Muscle of back (tissue), 11 donors: Measurements from ENCODE around the gene SCML1. TPM values are rescaled to one million over a fixed set of nuclear protein-coding genes. Genes with fewer than 3 reads are reported as not detected.
"Not testable (repeated sequence)": the region's sequence is repeated elsewhere in the genome, so short reads cannot be mapped to it uniquely, and the experiment has no call there.

Experiments used
- DNase-seq, 3 donors: peaks; one replicate each; pipeline versions ENCODE4 v3.0.0 to v3.0.0-alpha.2; 2013
- polyA plus RNA-seq, 10 donors: library from polyadenylated mRNA; unstranded; fragments of 120-200 nt; gene quantifications; one replicate each; pipeline ENCODE4 v1.2.1, GENCODE V29; 2013; ENCODE audit not compliant: insufficient read length in 10 of 10

SCML1 gene
- polyA plus RNA-seq, 10 donors: 7.4 to 18.3 (median 12.2) TPM

GRCh38 chrX:17737986-17738713 is 857 bp downstream of the SCML1 start:
- peak in 2 of 3 donors; percentile 30 to 72 for DNase-seq

GRCh38 chrX:17738737-17739535 is 1.6 kb downstream of the SCML1 start:
- peak in 1 of 3 donors; percentile 7 for DNase-seq

GRCh38 chrX:17740137-17741122 is 3.1 kb downstream of the SCML1 start:
- peak in 1 of 3 donors; percentile 4 for DNase-seq

GRCh38 chrX:17741123-17741511 is 3.8 kb downstream of the SCML1 start:
- no peak for DNase-seq

GRCh38 chrX:17743913-17744312 is 6.6 kb downstream of the SCML1 start:
- DNase-seq: no peak

DNA sequence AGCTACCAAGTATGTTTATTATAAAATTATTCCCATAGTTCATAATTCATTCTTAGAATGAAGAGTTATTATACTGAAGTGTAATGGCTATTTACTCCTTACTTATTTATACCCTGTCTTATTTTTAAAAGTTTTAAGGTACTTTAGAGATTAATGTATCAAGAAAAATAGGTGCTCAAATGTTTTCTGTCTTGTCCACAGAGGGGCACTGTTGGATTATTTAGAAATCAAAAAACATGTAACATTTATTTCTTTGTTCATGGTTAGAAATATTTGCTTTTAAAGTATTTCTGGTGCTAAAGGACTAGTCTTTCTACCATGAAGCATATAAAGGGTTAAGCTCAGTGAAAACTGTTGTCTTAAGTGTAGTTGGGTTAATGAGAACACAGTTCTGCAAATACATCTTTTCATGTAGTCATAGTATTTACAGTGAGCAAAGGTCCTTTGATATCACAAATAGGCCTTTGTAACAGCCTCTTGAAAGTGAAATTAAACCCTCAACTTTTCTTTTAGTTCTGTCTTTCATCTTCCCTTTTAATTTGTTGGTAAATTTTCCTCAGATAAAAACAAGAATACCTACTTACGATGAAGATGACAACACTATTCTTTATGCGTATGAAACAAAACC is 7.7 kb downstream of the SCML1 start:
- peak in 1 of 3 donors; percentile 18 for DNase-seq

DNA sequence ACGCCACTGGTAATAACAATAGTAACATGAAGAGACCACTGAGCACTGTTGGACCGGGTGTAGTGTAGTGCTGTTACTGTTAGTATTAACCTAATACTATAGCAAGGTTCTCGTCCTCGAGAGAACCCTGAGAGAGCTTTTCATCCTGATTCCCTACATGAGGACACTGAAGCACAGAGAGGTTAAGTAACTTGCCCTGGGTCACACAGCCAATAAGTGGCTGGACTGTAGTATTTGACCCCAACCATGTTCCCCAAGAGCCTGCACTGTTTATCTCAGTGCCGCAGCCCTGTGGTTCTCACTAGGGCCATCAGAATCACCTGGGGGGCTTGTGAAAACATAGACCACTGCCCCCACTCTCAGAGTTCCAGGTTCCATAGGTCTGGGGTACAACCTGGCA is 10.4 kb downstream of the SCML1 start:
- no peak for DNase-seq

DNA sequence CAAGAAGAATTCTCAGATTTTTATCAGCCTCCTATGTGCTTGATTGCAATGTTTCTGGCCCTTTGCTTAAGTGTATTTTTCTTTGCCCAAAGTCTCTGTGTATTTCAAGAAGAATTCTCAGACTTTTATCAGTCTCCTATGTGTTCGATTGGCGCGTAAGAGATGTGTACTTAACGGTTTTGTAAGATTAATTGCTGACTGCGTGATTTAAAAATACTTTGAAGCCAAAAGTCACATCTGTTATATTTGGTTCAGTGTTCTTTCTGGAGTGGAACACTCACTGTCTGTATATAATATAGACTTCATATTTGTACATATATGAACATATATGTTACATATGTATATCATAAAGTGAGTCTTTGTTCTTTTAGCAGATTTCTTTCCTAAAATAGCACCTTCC is 11.4 kb downstream of the SCML1 start:
- no peak for DNase-seq

- DNase-seq: no peak
Measured at GRCh38 chrX:17750436-17750835, 13.1 kb downstream of the SCML1 start.

GRCh38 chrX:17758382-17758781 is 21.1 kb downstream of the SCML1 start:
- no peak for DNase-seq

- no peak for DNase-seq
Measured at GRCh38 chrX:17759990-17760389, 22.7 kb downstream of the SCML1 start.

DNA sequence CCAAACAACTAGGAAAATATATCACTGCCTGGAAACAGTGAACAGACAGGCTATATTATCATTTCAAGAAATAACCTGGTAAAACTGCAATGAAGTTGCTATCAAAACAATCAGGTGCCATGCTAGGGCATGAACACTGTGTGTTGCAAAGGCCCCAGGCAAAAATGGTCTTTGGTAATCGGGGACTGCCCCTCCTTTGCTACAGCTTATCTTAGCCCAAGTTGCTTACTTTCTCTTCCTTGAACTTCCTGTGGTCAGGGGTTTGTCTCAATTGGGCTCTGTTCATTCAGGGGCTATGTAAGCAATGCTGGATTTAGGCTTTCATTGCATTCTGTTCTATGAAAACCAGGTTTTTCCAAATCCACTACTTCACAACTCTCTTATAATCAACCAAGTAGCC is 30.4 kb downstream of the SCML1 start:
- no peak for DNase-seq

GRCh38 chrX:17768997-17769396 is 31.7 kb downstream of the SCML1 start:
- no peak for DNase-seq

GRCh38 chrX:17769701-17770269 is 32.5 kb downstream of the SCML1 start:
- DNase-seq: no peak

- no peak for DNase-seq
Measured at GRCh38 chrX:17773221-17773876, 36.1 kb downstream of the SCML1 start.

- no peak for DNase-seq
Measured at GRCh38 chrX:17774053-17774452, 36.8 kb downstream of the SCML1 start.

GRCh38 chrX:17778997-17779396 is 41.7 kb downstream of the SCML1 start:
- DNase-seq: no peak

- DNase-seq: no peak
Measured at GRCh38 chrX:17779434-17779833, 42.1 kb downstream of the SCML1 start.

GRCh38 chrX:17786554-17787347 is 49.5 kb downstream of the SCML1 start:
- DNase-seq: not testable (repeated sequence)

- DNase-seq: no peak
Measured at GRCh38 chrX:17787557-17787956, 50.3 kb downstream of the SCML1 start.
